KMS-11 (cell line): ENCODE results near the gene TAF6.

Experiments used
- H2AFZ ChIP-seq: fragments of 200-600 bp; sonication (generic); 2 replicates; pipeline ENCODE4 v1.6.1; 2016; ENCODE audit warnings: antibody characterized with exemption, mixed run types, low read depth
- H3K27ac ChIP-seq: fragments of 200-600 bp; sonication (generic); 2 replicates; pipeline ENCODE4 v1.6.1; 2016; ENCODE audit warnings: mild to moderate bottlenecking, mixed run types
- H3K27me3 ChIP-seq: fragments of 200-600 bp; sonication (generic); 2 replicates; pipeline ENCODE4 v1.6.1; 2017; ENCODE audit warnings: mild to moderate bottlenecking, low read depth, mixed run types, moderate library complexity; ENCODE audit not compliant: insufficient read depth
- H3K36me3 ChIP-seq: fragments of 200-600 bp; sonication (generic); 2 replicates; pipeline ENCODE4 v1.6.1; 2017; ENCODE audit warnings: mild to moderate bottlenecking, mixed run types; ENCODE audit not compliant: insufficient read depth
- H3K4me1 ChIP-seq: fragments of 200-600 bp; sonication (generic); 2 replicates; pipeline ENCODE4 v1.6.1; 2016; ENCODE audit warnings: mild to moderate bottlenecking, low read depth, mixed run types; ENCODE audit not compliant: poor library complexity, severe bottlenecking
- H3K4me2 ChIP-seq: fragments of 200-600 bp; sonication (generic); 2 replicates; pipeline ENCODE4 v1.7.0; 2016; ENCODE audit warnings: mild to moderate bottlenecking, mixed run types
- H3K4me3 ChIP-seq: fragments of 200-600 bp; sonication (generic); IDR thresholded peaks from 2 replicates; pipeline ENCODE4 v1.6.1; 2017; ENCODE audit warnings: low read depth, low read length, mixed read lengths; ENCODE audit not compliant: insufficient read depth
- H3K79me2 ChIP-seq: fragments of 200-600 bp; sonication (generic); 2 replicates; pipeline ENCODE4 v1.6.1; 2016; ENCODE audit warnings: low read depth, mixed run types; ENCODE audit not compliant: insufficient read depth
- H3K9ac ChIP-seq: fragments of 200-600 bp; sonication (generic); 2 replicates; pipeline ENCODE4 v1.6.1; 2016; ENCODE audit warnings: mild to moderate bottlenecking, mixed run types
- H4K20me1 ChIP-seq: fragments of 200-600 bp; sonication (generic); 2 replicates; pipeline ENCODE4 v1.6.1; 2016; ENCODE audit warnings: mild to moderate bottlenecking, mixed run types; ENCODE audit not compliant: insufficient read depth
- TF ChIP-seq, protein P1 (sequence below): fragments of 200-600 bp; sonication (generic); conservative IDR thresholded peaks from 2 replicates; pipeline ENCODE4 v1.6.1; 2017; ENCODE audit warnings: low read depth, mild to moderate bottlenecking, antibody characterized with exemption, low read length, moderate library complexity, mixed read lengths

TAF6 gene

GRCh38 chr7:100106633-100107032 is 12.5 kb downstream of the TAF6 start:
- Histone ChIP-seq H3K27me3 (no peaks in the 10 kb centered on the region), H3K79me2 (0 out of 2 replicates have a peak, but pooled peaks cover 4% of the 10 kb centered on the region), H3K27ac (no peak overlapping the region), H3K9ac (no peak overlapping the region), H3K4me1 (peaks cover 7% of the 10 kb centered on the region), H3K4me3 (no peak overlapping the region), H3K4me2 (no peak overlapping the region), H3K36me3 (no peaks in the 10 kb centered on the region; the same call in 1 of the 2 replicates), H2AFZ (no peak overlapping the region), H4K20me1 (no peaks in the 10 kb centered on the region)
- TF ChIP-seq, protein P1, sequence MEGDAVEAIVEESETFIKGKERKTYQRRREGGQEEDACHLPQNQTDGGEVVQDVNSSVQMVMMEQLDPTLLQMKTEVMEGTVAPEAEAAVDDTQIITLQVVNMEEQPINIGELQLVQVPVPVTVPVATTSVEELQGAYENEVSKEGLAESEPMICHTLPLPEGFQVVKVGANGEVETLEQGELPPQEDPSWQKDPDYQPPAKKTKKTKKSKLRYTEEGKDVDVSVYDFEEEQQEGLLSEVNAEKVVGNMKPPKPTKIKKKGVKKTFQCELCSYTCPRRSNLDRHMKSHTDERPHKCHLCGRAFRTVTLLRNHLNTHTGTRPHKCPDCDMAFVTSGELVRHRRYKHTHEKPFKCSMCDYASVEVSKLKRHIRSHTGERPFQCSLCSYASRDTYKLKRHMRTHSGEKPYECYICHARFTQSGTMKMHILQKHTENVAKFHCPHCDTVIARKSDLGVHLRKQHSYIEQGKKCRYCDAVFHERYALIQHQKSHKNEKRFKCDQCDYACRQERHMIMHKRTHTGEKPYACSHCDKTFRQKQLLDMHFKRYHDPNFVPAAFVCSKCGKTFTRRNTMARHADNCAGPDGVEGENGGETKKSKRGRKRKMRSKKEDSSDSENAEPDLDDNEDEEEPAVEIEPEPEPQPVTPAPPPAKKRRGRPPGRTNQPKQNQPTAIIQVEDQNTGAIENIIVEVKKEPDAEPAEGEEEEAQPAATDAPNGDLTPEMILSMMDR = no peak

DNA sequence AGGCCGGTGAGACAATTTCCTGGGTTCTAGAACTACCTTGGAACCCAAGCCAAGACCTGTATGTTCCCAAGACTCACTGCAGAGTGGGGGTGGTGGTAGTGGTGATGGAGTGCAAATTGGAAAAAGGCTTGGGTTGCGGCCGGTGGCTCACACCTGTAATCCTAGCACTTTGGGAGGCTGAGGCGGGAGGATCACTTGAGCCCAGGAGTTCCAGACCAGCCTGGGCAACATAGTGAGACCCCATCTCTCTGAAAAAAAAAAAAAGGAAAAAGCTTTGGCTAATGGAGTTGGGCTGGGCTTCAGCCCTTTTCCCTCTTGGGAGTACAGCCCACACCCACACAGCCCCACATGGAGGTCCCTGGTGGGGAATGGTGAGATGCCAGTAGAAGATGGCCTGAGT is 13.6 kb downstream of the TAF6 start:
- no peak overlapping the region for H3K27ac ChIP-seq

DNA sequence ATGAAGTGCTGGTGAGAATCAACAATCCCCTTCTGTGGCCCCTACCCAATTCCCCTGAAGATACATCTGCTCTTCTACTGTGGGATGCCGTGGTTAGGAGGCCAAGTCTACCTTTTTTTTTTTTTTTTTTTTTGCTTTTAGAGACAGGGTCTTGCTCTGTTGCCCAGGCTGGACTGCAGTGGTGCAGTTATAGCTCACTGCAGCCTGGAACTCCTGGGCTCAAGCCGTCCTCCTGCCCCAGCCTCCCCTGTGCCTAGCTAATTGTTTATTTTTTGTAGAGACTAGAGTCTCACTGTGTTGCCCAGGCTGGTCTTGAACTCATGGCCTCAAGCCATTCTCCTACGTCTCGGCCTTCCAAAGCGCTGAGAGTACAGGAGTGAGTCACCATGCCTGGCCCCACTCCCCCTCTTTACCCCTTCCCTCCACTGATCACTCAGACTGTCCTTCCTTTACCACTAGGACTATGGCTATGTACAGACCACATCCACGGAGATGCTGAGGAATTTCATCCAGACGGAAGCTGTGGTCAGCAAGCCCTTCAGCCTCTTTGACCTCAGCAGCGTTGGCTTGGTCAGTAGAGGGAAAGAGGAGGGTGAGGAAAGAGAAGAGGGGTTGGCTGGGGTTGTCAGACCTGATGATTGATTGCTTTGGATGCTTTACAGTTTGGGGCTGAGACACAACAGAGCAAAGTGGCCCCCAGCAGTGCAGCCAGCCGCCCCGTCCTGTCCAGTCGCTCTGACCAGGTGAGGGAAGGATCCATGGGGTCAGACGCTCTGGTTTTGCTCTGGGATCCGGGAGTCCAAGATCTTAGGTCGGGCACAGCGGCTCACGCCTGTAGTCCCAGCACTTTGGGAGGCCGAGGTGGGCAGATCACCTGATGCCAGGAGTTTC is 16.0 kb downstream of the TAF6 start:
- peaks cover 16% of the 10 kb centered on the region; the same call in 1 of the 2 replicates for H3K36me3 ChIP-seq
- no peak overlapping the region for H3K9ac ChIP-seq
- H3K4me3 ChIP-seq = no peak overlapping the region
- peaks cover 34% of the 10 kb centered on the region for H3K79me2 ChIP-seq
- H4K20me1 ChIP-seq = 0 out of 2 replicates have a peak, but pooled peaks cover 5% of the 10 kb centered on the region
- no peak overlapping the region for H2AFZ ChIP-seq
- TF ChIP-seq, protein P1 = no peak
- H3K4me1 ChIP-seq = peaks cover 14% of the 10 kb centered on the region
- no peaks in the 10 kb centered on the region for H3K27me3 ChIP-seq
- H3K4me2 ChIP-seq = peak overlapping the region; percentile 75; the same call in 1 of the 2 replicates
- no peak overlapping the region for H3K27ac ChIP-seq

More for the DNA sequence above, 13.6 kb downstream of the TAF6 start:
- Histone ChIP-seq H3K4me1 (peaks cover 7% of the 10 kb centered on the region), H3K36me3 (no peaks in the 10 kb centered on the region; the same call in 1 of the 2 replicates), H3K4me3 (no peak overlapping the region), H3K79me2 (peaks cover 10% of the 10 kb centered on the region), H3K27me3 (no peaks in the 10 kb centered on the region), H2AFZ (no peak overlapping the region), H3K4me2 (no peak overlapping the region), H4K20me1 (no peaks in the 10 kb centered on the region), H3K9ac (no peak overlapping the region)
- TF ChIP-seq, protein P1 = no peak

DNA sequence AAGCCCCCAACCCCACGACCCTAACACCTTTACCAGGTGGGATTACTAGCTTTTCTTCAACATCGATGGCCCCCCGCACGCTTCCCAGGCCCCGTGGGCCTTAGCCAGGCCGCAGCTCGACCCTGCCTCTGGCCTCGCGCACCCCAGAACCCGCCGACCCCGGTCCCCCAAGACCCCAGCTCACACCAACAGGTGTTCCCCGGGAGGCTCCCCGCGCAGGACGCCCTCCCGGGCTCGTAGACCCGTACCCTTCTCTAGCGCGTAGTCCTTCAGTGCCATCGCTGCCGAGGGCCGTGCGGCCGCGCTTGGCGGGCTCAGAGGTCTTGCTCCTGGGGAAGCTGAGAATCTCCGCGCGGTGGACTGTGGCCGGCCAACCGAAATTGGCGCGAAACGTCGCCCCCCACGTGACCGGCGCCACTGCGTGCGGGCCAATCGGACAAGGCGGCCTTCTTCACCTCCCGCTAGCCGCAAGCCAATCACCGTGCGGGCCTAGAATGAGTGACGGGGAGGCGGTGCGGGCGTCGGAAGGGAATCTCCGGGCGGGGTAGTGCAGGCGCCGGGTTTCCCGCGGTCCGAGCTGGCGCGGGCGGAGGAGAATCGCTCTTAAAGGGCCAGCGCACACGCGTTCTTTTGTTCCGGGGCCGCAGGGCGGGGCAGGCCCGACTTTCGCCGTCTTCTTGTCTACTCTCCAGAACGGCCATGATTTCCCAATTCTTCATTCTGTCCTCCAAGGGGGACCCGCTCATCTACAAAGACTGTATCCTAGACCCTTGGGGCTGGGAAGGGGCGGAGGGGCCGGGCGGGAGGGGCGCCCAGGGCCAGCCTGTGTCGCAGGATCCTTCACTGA is 17.9 kb downstream of the TAF6 start, which contains the start of the genes AP4M1 and MCM7:
TSS of gene AP4M1 (plus strand) at position 628 of the 847 bp plus-strand sequence. CDS start at position 700, 72 bp downstream.
TSS of gene MCM7 (minus strand) at position 382 of the 847 bp plus-strand sequence. CDS start at position 279, 103 bp downstream.
- Histone ChIP-seq H3K27ac (peak within 1 kb of the TSS; percentile 98), H3K4me3 (peak within 1 kb of the TSS; percentile 73), H2AFZ (peak within 1 kb of the TSS; percentile 68), H3K4me1 (peaks cover 14% of the 10 kb centered on the region), H4K20me1 (0 out of 2 replicates have a peak, but pooled peaks cover 5% of the 10 kb centered on the region), H3K36me3 (peaks cover 33% of the 10 kb centered on the region; the same call in 1 of the 2 replicates), H3K4me2 (peak within 1 kb of the TSS; percentile 75), H3K27me3 (no peaks in the 10 kb centered on the region), H3K79me2 (peaks cover 45% of the 10 kb centered on the region), H3K9ac (peak within 1 kb of the TSS; percentile 100)
- TF ChIP-seq, protein P1 = no peak
